ENCODE results near the gene ELOA. TPM values are rescaled to one million over a fixed set of nuclear protein-coding genes. Genes with fewer than 3 reads are reported as not detected.

ELOA gene
- total and polyA plus RNA-seq, 2 of the 13 experiments (the other 11 are each of a cell fraction or from before 2014, with no cell fraction given): 14.2 to 28.5 TPM

- Histone ChIP-seq H2AFZ (ENCODE audit: low read length) (no peak overlapping the region), H3K27me3 (ENCODE audit: control insufficient read depth in 1 of 2, insufficient read depth in 2 of 2, low read length in 2 of 2) (no peaks in the 10 kb centered on the region), H3K4me1 (ENCODE audit: insufficient read depth, low read length) (peaks cover 10% of the 10 kb centered on the region), H3K27ac (ENCODE audit: extremely low read length, insufficient read depth, low read length) (no peak overlapping the region), H3K4me3 (replicated peaks in 1 of 3; ENCODE audit: insufficient read depth in 1 of 3, low read depth in 2 of 3, low read length in 3 of 3) (no peak overlapping the region), H3K9ac (ENCODE audit: insufficient read depth, low read depth, low read length) (no peak overlapping the region), H4K20me1 (ENCODE audit: insufficient read depth, low read length) (no peaks in the 10 kb centered on the region), H3K36me3 (replicated peaks in 1 of 2; ENCODE audit: control insufficient read depth in 1 of 2, insufficient read depth in 2 of 2, low read length in 2 of 2) (peaks cover 50 to 84% of the 10 kb centered on the region in 2 experiments), H3K79me2 (ENCODE audit: insufficient read depth, low read length) (no peaks in the 10 kb centered on the region), H3K4me2 (ENCODE audit: low read depth, low read length) (no peak overlapping the region), H3K9me3 (ENCODE audit: low read length) (no peaks in the 10 kb centered on the region)
- ATAC-seq (no peak), DNase-seq (ENCODE audit: low spot score) (no peak), FAIRE-seq (no peak)
- intact Hi-C loops (cut with micrococcal nuclease; ENCODE audit: unreplicated experiment): no loop called here
- in situ Hi-C loops (cut with HindIII; ENCODE audit: extremely low pct_ligation_motif_present, low pct_unique_long_range_greater_than_20kb): no loop called here
- WGBS (ENCODE audit: low lambda C conversion rate): 92% methylated on average over 1 of the region's 1 CpG
- TF ChIP-seq ZNF672 (CRISPR knock-in tag; IDR thresholded peaks at IDR 0.05) (no peak), ZNF737 (CRISPR knock-in tag; IDR thresholded peaks at IDR 0.05; ENCODE audit: borderline replicate concordance) (no peak), KLF13 (CRISPR knock-in tag; IDR thresholded peaks at IDR 0.05) (no peak), RELA (CRISPR knock-in tag; IDR thresholded peaks at IDR 0.05) (no peak), SP140L (CRISPR knock-in tag; IDR thresholded peaks at IDR 0.05; ENCODE audit: borderline replicate concordance) (no peak), PITX1 (CRISPR knock-in tag; IDR thresholded peaks at IDR 0.05) (no peak), ZNF280B (CRISPR knock-in tag; IDR thresholded peaks at IDR 0.05; ENCODE audit: borderline replicate concordance) (no peak), CCDC6 (CRISPR knock-in tag; IDR thresholded peaks at IDR 0.05) (no peak), SMYD3 (CRISPR knock-in tag; IDR thresholded peaks at IDR 0.05) (no peak), SMAD3 (CRISPR knock-in tag; IDR thresholded peaks at IDR 0.05) (no peak), ZNF773 (CRISPR knock-in tag; IDR thresholded peaks at IDR 0.05; ENCODE audit: borderline replicate concordance) (no peak), ZNF121 (CRISPR knock-in tag; IDR thresholded peaks at IDR 0.05) (no peak), FOXA1 (IDR thresholded peaks at IDR 0.05) (no peak), FOXA1 (CRISPR knock-in tag; IDR thresholded peaks at IDR 0.05) (no peak), TBL1XR1 (IDR thresholded peaks at IDR 0.05; ENCODE audit: borderline replicate concordance, low read length, partially characterized antibody) (no peak), ZNF747 (CRISPR knock-in tag; IDR thresholded peaks at IDR 0.05; ENCODE audit: borderline replicate concordance) (no peak), ADNP (CRISPR knock-in tag; IDR thresholded peaks at IDR 0.05) (no peak)
- TF ChIP-seq, protein P1, sequence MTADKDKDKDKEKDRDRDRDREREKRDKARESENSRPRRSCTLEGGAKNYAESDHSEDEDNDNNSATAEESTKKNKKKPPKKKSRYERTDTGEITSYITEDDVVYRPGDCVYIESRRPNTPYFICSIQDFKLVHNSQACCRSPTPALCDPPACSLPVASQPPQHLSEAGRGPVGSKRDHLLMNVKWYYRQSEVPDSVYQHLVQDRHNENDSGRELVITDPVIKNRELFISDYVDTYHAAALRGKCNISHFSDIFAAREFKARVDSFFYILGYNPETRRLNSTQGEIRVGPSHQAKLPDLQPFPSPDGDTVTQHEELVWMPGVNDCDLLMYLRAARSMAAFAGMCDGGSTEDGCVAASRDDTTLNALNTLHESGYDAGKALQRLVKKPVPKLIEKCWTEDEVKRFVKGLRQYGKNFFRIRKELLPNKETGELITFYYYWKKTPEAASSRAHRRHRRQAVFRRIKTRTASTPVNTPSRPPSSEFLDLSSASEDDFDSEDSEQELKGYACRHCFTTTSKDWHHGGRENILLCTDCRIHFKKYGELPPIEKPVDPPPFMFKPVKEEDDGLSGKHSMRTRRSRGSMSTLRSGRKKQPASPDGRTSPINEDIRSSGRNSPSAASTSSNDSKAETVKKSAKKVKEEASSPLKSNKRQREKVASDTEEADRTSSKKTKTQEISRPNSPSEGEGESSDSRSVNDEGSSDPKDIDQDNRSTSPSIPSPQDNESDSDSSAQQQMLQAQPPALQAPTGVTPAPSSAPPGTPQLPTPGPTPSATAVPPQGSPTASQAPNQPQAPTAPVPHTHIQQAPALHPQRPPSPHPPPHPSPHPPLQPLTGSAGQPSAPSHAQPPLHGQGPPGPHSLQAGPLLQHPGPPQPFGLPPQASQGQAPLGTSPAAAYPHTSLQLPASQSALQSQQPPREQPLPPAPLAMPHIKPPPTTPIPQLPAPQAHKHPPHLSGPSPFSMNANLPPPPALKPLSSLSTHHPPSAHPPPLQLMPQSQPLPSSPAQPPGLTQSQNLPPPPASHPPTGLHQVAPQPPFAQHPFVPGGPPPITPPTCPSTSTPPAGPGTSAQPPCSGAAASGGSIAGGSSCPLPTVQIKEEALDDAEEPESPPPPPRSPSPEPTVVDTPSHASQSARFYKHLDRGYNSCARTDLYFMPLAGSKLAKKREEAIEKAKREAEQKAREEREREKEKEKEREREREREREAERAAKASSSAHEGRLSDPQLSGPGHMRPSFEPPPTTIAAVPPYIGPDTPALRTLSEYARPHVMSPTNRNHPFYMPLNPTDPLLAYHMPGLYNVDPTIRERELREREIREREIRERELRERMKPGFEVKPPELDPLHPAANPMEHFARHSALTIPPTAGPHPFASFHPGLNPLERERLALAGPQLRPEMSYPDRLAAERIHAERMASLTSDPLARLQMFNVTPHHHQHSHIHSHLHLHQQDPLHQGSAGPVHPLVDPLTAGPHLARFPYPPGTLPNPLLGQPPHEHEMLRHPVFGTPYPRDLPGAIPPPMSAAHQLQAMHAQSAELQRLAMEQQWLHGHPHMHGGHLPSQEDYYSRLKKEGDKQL (CRISPR knock-in tag; IDR thresholded peaks at IDR 0.05; ENCODE audit: low read depth): no peak
- TF ChIP-seq, protein P2, sequence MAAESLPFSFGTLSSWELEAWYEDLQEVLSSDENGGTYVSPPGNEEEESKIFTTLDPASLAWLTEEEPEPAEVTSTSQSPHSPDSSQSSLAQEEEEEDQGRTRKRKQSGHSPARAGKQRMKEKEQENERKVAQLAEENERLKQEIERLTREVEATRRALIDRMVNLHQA (CRISPR knock-in tag; IDR thresholded peaks at IDR 0.05): no peak
- TF ChIP-seq, protein P3, sequence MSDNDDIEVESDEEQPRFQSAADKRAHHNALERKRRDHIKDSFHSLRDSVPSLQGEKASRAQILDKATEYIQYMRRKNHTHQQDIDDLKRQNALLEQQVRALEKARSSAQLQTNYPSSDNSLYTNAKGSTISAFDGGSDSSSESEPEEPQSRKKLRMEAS (IDR thresholded peaks at IDR 0.05): no peak
- POLR2A ChIA-PET: interaction anchor here (0.9 kb wide), 1 partner anchor 15 kb away, joined by 5 read pairs; the partner anchor contains the start of gene ELOA
- BruUV-seq (replicated peaks): no TSS peak
- CTCF ChIA-PET (ENCODE audit: low intra/inter-chr PET ratio, low total read pairs): no interaction called here
Measured at GRCh38 chr1:23757812-23758211, 14.5 kb downstream of the ELOA start.
